Activated gamma-delta T cell treated with Interleukin-2 at 50 U/mL for 16 hours (primary cell): ENCODE measurements around the gene DEUP1.

Source experiments
- DNase-seq: peaks from one replicate; pipeline ENCODE4 v3.0.0-alpha.2; 2020

Gene DEUP1

DNA sequence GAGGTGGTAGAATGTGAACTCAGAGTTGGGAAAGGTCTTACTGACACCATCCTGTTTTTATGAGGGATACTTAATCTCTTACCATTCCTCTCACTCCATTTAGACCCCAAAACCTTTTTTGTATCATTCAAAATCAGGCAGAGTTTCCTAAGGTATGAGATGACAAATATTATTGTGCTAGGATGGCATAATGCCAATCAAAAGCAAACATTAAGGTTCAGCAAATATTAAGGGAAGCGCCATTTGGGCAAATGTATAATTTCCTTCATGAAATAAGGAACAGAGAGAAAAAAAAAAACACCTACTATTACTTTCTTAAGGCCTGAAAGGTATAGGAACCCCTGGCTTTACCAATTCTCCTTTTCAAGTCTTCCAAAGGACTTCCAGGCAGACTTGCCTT lies 150.2 kb downstream of the DEUP1 start:
- no peak for DNase-seq

DNA sequence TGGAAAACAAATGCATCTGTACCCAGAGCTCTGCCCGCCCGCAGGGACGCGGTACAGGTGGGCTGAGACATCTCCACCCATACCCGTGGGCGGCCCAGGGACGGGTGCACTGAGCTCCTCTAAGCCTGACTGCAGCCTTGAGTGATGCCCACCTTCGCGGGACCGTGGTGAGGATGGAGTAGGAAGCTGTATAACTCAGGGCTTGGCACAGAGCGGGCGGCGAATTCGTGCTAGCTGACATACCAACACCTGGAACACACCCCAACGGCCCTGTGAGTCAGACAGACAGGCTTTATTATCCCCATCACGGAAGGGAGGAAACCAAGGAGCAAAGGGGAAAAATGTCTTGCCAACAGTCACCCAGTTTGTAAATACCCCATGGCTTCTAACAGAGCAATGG lies 150.7 kb downstream of the DEUP1 start:
- DNase-seq: no peak

DNA sequence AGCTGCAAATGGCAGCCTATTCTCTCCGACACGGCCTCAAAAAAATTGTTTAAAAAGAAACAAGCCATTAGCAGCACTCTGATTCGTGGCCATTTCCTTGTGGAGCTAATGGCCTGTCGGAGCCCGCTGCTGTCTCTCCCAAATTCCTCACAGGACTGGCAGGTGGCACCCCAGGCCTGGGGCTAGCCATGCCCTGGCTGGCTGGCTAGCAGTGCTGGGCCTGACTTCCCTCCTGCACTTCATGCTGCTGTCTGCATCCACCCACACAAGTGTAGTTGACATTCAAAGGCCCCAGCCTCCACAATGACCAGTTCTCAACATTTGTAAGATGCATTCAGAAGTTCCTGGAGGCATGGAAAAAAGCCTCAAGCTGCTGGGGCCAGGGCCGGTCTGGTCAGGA lies 151.2 kb downstream of the DEUP1 start:
- no peak for DNase-seq

DNA sequence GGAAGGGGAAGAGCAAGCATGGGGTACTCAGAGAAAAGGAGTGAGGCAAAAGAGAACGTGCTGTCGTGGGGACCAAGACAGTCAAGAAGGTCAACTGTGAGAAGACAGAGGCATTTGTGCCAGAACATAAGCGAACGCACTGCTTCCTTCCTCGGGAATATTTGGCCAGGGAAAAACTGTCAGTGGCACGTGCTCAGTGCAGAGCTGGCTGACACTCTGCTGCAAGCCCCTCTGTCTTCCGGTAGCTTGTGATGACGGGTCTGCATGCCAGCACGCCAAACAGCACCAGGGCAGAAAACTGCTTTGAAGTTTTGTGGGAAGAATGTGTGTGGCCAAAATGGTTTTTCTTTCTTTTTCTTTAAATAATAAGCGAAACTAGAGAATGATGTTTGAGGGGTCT lies 152.0 kb downstream of the DEUP1 start:
- no peak for DNase-seq

DNA sequence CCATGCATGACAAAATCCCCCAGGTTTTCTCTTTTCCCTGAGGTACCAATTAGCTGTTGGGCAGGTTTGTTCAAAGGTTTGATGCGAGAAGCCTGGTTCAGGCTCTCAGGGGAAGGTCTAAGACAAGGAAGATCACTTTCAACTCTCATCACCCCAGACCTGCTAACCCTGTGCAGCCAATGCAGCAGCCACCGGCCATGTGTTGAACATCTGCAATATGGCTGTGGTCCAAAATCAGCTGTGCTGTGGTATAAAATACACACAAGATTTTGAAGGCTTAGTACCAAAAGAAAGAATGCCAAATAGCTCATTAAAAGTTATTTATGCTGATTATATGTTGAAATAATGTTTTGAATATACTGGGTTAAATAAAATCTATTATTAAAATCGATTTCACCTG lies 154.2 kb downstream of the DEUP1 start:
- no peak for DNase-seq

DNA sequence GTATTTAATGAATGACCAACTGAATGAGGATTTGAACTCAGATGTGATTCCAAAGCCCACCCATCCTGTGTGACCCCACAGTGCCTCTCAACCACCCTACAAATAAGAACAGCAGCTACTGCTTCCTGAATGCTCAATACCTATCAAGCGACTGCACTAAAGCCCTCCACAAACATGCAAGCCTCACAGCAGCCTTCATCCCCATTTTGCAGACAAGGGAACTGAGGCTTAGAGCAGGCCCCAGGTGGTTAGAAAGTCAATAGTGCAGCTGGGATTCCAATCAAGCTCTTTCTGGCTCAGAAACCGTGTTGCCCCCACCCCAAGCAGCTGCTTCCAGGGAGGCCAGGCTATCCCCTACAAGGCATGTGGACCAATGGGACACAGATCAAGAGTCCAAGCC lies 155.4 kb downstream of the DEUP1 start:
- no peak for DNase-seq

DNA sequence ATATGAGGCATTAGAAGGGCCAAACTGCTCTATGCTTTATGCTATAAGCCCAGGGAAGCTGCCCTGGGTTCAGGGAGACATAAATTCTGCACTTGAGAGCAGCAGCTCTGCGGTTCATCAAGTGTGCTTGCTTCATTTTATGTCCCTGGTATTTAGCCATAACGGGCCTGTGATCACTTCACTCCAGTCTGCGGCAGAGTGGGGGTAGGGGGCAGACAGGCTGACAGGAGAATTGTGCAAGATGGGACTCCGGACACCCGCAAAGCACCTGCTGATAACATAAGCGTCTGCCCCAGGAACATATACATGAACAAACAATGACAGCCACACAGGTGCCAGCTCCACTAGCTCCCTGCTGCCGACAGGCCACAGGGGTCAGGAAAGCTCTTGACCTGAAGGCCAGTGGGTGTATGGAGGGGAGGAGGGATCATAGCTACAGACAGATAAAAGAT lies 156.5 kb downstream of the DEUP1 start:
- no peak for DNase-seq
